Trophoblast cell (in vitro differentiated cells and primary cell): ENCODE measurements around the gene LDHA.

ENCODE experiments used
- DNase-seq, 2 donors: peaks; one replicate each; pipeline ENCODE4 v3.0.0-alpha.2; 2016
- H2AFZ ChIP-seq: 2 replicates; pipeline ENCODE4 v1.6.1; 2013; ENCODE audit warnings: low read length, moderate library complexity, mild to moderate bottlenecking; ENCODE audit not compliant: insufficient read depth, poor library complexity
- H2AK5ac ChIP-seq: 2 replicates; pipeline ENCODE4 v1.6.1; 2013; ENCODE audit warnings: mild to moderate bottlenecking, low read length
- H2BK120ac ChIP-seq: 2 replicates; pipeline ENCODE4 v1.6.1; 2013; ENCODE audit warnings: low read length, mild to moderate bottlenecking, moderate library complexity; ENCODE audit not compliant: insufficient read depth, poor library complexity
- H2BK12ac ChIP-seq: 2 replicates; pipeline ENCODE4 v1.6.1; 2013; ENCODE audit warnings: mild to moderate bottlenecking, low read length, moderate library complexity
- H2BK5ac ChIP-seq: 2 replicates; pipeline ENCODE4 v1.6.1; 2013; ENCODE audit warnings: low read length, low read depth, moderate library complexity, mild to moderate bottlenecking; ENCODE audit not compliant: poor library complexity
- H3K14ac ChIP-seq: 2 replicates; pipeline ENCODE4 v1.6.1; 2013; ENCODE audit warnings: mild to moderate bottlenecking, low read length
- H3K18ac ChIP-seq: 2 replicates; pipeline ENCODE4 v1.6.1; 2013; ENCODE audit warnings: mild to moderate bottlenecking, low read length
- H3K23ac ChIP-seq: 2 replicates; pipeline ENCODE4 v1.6.1; 2013; ENCODE audit warnings: low read length
- H3K27ac ChIP-seq: 2 replicates; pipeline ENCODE4 v1.5.1; 2013; ENCODE audit warnings: low read depth, mild to moderate bottlenecking, inconsistent platforms, low read length, moderate library complexity
- H3K27me3 ChIP-seq: 2 replicates; pipeline ENCODE4 v1.6.1; 2013; ENCODE audit warnings: inconsistent platforms, mild to moderate bottlenecking, low read length, moderate library complexity; ENCODE audit not compliant: insufficient read depth
- H3K36me3 ChIP-seq, 2 experiments: 1 replicate in 1 of 2; 2 replicates in 1 of 2; pipeline ENCODE4 v1.6.1; 2013; ENCODE audit warnings: low read length in 2 of 2, mild to moderate bottlenecking in 2 of 2, moderate library complexity in 1 of 2; ENCODE audit not compliant: insufficient read depth in 2 of 2, control insufficient read depth in 1 of 2
- H3K4ac ChIP-seq: 2 replicates; pipeline ENCODE4 v1.6.1; 2013; ENCODE audit warnings: low read depth, mild to moderate bottlenecking, low read length, moderate library complexity
- H3K4me1 ChIP-seq, 2 experiments: 1 replicate in 1 of 2; 2 replicates in 1 of 2; pipeline ENCODE4 v1.6.1; 2013; ENCODE audit warnings: low read length in 2 of 2, mild to moderate bottlenecking in 2 of 2, moderate library complexity in 1 of 2; ENCODE audit not compliant: insufficient read depth in 2 of 2, control insufficient read depth in 1 of 2
- H3K4me2 ChIP-seq: 2 replicates; pipeline ENCODE4 v1.6.1; 2013; ENCODE audit warnings: inconsistent platforms, mild to moderate bottlenecking, low read length, moderate library complexity
- H3K4me3 ChIP-seq: 2 replicates; pipeline ENCODE4 v1.5.1; 2013; ENCODE audit warnings: mild to moderate bottlenecking, low read depth, low read length, inconsistent platforms
- H3K79me1 ChIP-seq: one replicate; pipeline ENCODE4 v1.6.1; 2013; ENCODE audit warnings: low read length
- H3K79me2 ChIP-seq: 2 replicates; pipeline ENCODE4 v1.6.1; 2013; ENCODE audit warnings: low read length, mild to moderate bottlenecking; ENCODE audit not compliant: control insufficient read depth, insufficient read depth, poor library complexity
- H3K9ac ChIP-seq: 2 replicates; pipeline ENCODE4 v1.6.1; 2013; ENCODE audit warnings: mild to moderate bottlenecking, low read length
- H3K9me3 ChIP-seq: 2 replicates; pipeline ENCODE4 v1.6.1; 2013; ENCODE audit warnings: low read depth, mild to moderate bottlenecking, control low read depth, inconsistent platforms, low read length; ENCODE audit not compliant: insufficient read depth
- H4K12ac ChIP-seq: 2 replicates; pipeline ENCODE4 v1.6.1; 2013; ENCODE audit warnings: low read depth, mild to moderate bottlenecking, low read length, moderate library complexity
- H4K8ac ChIP-seq: 2 replicates; pipeline ENCODE4 v1.6.1; 2013; ENCODE audit warnings: low read depth, mild to moderate bottlenecking, low read length, moderate library complexity
- H4K91ac ChIP-seq: one replicate; pipeline ENCODE4 v1.6.1; 2013; ENCODE audit warnings: low read depth, mild to moderate bottlenecking, low read length, moderate library complexity
- WGBS: extraction: QIAGEN DNeasy Blood & Tissue Kit; methylation state at CpG from one replicate; pipeline ENCODE4 v1.1.7; 2013; ENCODE audit warnings: missing lambda C conversion rate; ENCODE audit not compliant: insufficient read length, insufficient coverage; ENCODE audit errors: extremely low coverage; 5-methylcytosine and 5-hydroxymethylcytosine counted together

LDHA gene

GRCh38 chr11:18429332-18429731, 35.0 kb downstream of the LDHA start:
- Histone ChIP-seq H3K4me1 (no peaks in the 10 kb centered on the region), H3K23ac (no peak overlapping the region), H3K27ac (no peak overlapping the region), H2BK120ac (no peak overlapping the region), H3K9me3 (no peaks in the 10 kb centered on the region), H3K4me2 (no peak overlapping the region), H4K91ac (no peak overlapping the region), H3K27me3 (no peaks in the 10 kb centered on the region), H3K4me3 (no peak overlapping the region), H4K8ac (no peak overlapping the region), H3K79me2 (no peaks in the 10 kb centered on the region), H2AFZ (no peak overlapping the region), H2BK5ac (no peak overlapping the region), H3K36me3 (no peaks in the 10 kb centered on the region), H2BK12ac (no peak overlapping the region), H3K79me1 (no peaks in the 10 kb centered on the region), H3K14ac (no peak overlapping the region), H2AK5ac (no peak overlapping the region), H3K18ac (no peak overlapping the region), H4K12ac (no peak overlapping the region), H3K4ac (no peak overlapping the region), H3K9ac (no peak overlapping the region)
- no peak for DNase-seq
- no CpG with 5 or more reads among the region's 5 CpGs for WGBS

GRCh38 chr11:18438691-18439090, 44.3 kb downstream of the LDHA start:
- Histone ChIP-seq H3K9ac (no peak overlapping the region), H4K12ac (no peak overlapping the region), H3K4me2 (no peak overlapping the region), H2BK5ac (no peak overlapping the region), H3K27ac (no peak overlapping the region), H4K91ac (no peak overlapping the region), H3K79me2 (no peaks in the 10 kb centered on the region), H3K4me3 (no peak overlapping the region), H3K9me3 (no peaks in the 10 kb centered on the region), H2AFZ (no peak overlapping the region), H3K4ac (no peak overlapping the region), H3K23ac (no peak overlapping the region), H3K14ac (no peak overlapping the region), H2BK120ac (no peak overlapping the region), H2AK5ac (no peak overlapping the region), H3K79me1 (no peaks in the 10 kb centered on the region), H2BK12ac (no peak overlapping the region), H3K18ac (no peak overlapping the region), H3K27me3 (no peaks in the 10 kb centered on the region), H3K4me1 (no peaks in the 10 kb centered on the region), H4K8ac (no peak overlapping the region), H3K36me3 (no peaks in the 10 kb centered on the region)
- WGBS, result no CpG with 5 or more reads among the region's 2 CpGs
- DNase-seq, result no peak

DNA sequence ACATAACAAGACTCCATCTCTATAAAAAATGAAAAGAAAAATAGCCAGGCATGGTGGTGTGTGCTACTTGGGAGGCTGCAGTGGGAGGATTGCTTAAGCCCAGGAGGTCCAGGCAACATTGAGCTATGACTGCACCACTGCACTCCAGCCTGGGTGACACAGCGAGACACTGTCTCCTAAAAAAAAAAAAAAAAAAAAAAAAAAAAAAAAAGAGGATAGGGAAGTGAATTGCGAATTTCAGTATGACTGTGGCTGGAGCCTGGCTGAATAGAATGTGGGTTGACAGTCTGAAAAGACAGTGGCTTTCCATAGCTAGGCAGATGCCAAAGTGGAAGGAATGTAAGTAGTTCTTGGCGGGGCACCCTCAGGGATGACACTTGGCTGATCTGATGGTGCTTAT, 54.9 kb downstream of the LDHA start:
- Histone ChIP-seq H4K91ac (no peak overlapping the region), H4K12ac (no peak overlapping the region), H4K8ac (no peak overlapping the region), H3K79me2 (no peaks in the 10 kb centered on the region), H3K4me1 (no peaks in the 10 kb centered on the region), H3K4ac (no peak overlapping the region), H3K18ac (no peak overlapping the region), H2BK12ac (no peak overlapping the region), H3K9me3 (no peaks in the 10 kb centered on the region), H3K27me3 (no peaks in the 10 kb centered on the region), H3K9ac (no peak overlapping the region), H3K4me3 (no peak overlapping the region), H2AK5ac (no peak overlapping the region), H2BK120ac (no peak overlapping the region), H3K4me2 (no peak overlapping the region), H2AFZ (no peak overlapping the region), H3K27ac (no peak overlapping the region), H2BK5ac (no peak overlapping the region), H3K23ac (no peak overlapping the region), H3K14ac (no peak overlapping the region), H3K36me3 (no peaks in the 10 kb centered on the region), H3K79me1 (no peaks in the 10 kb centered on the region)
- no CpG with 5 or more reads among the region's 3 CpGs for WGBS
- DNase-seq, result no peak

GRCh38 chr11:18452927-18453326, 58.6 kb downstream of the LDHA start:
- H3K4me3 ChIP-seq, result no peak overlapping the region
- H3K14ac ChIP-seq, result no peak overlapping the region
- WGBS, result no CpG with 5 or more reads among the region's 2 CpGs
- H3K18ac ChIP-seq, result no peak overlapping the region
- peaks cover 2% of the 10 kb centered on the region for H3K9me3 ChIP-seq
- no peak overlapping the region for H3K23ac ChIP-seq
- H4K12ac ChIP-seq, result no peak overlapping the region
- no peak overlapping the region for H2BK12ac ChIP-seq
- H3K36me3 ChIP-seq, result no peaks in the 10 kb centered on the region
- H3K27me3 ChIP-seq, result no peaks in the 10 kb centered on the region
- no peak overlapping the region for H3K4ac ChIP-seq
- no peak overlapping the region for H2BK120ac ChIP-seq
- H3K9ac ChIP-seq, result no peak overlapping the region
- H3K4me2 ChIP-seq, result no peak overlapping the region
- H4K91ac ChIP-seq, result no peak overlapping the region
- no peak overlapping the region for H4K8ac ChIP-seq
- no peak overlapping the region for H2AFZ ChIP-seq
- no peak overlapping the region for H2BK5ac ChIP-seq
- no peaks in the 10 kb centered on the region for H3K79me2 ChIP-seq
- H3K4me1 ChIP-seq, result no peaks in the 10 kb centered on the region
- no peak overlapping the region for H3K27ac ChIP-seq
- no peak overlapping the region for H2AK5ac ChIP-seq
- no peaks in the 10 kb centered on the region for H3K79me1 ChIP-seq
- DNase-seq, result no peak
